Stimulated activated CD8-positive, alpha-beta memory T cell treated with anti-CD3 and anti-CD28 coated beads, Interleukin-12 subunit alpha, Interleukin-12 subunit beta, amount 100 ng/mL, for 4 hours (primary cell): Measurements from ENCODE around the gene HDDC3.

Source experiments
- DNase-seq: peaks from one replicate; pipeline ENCODE4 v3.0.0-alpha.2; 2020; ENCODE audit warnings: low read depth

Gene HDDC3

DNA sequence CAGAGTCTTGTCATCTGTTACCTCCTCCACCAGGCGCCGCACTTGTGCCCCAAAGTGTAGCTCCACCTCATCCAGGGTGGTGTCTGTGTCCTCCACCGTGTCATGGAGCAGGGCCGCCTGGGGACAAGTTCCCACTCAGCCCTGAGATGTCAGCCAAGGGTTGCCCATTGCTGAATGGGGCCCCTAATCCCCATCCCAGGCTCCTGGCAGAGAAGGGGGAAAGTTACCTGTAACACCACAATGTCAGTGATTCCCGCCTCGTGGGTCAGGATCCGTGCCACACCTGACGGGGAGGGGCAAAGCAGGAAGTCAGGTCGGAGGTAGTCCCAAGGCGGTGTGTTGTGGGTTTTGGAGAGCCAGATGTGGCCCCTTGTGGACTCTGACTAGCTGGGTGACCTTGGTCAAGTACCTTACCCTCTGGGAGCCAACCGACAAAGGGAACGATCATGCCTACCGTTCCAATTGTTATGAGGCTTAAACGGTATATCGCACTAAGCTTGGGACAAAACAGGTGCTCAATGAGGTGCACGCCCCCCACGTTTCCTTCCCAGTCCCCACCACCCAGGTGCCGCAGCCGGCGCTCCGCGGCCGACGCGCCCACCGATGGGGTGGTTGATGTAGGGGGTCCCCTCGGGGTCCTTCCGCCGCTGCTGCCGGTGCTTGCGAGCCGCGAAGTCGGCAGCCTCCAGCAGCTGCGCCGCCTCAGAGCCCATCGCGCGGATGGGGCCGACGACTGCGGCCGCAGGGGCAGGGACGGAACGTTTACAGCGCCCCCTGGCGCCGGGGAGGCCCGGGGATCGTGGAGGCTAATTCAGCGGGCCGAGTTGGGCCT is at the start of gene HDDC3:
Gene HDDC3 (minus strand): TSS at position 722 of the 832 bp plus-strand sequence. CDS start 9 bp downstream, at position 713.
- peak; percentile 79 for DNase-seq

DNA sequence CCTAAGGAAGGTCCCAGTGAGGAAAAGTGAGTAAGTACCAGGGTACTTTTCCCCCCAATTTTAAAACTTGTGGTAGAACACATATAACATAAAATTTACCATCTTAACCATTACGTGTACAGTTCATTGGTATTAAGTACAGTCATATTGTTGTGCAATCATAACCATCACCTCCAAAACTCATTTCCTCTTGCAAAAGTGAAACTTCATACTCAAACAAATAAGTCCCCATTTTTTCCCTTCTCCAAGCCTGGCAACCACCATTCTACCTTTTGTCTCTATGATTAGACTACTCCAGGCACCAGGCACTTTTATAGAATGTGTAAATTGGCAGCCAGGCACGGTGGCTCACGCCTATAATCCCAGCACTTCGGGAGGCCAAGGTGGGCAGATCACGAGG is 49.8 kb upstream of the HDDC3 start:
- no peak for DNase-seq

DNA sequence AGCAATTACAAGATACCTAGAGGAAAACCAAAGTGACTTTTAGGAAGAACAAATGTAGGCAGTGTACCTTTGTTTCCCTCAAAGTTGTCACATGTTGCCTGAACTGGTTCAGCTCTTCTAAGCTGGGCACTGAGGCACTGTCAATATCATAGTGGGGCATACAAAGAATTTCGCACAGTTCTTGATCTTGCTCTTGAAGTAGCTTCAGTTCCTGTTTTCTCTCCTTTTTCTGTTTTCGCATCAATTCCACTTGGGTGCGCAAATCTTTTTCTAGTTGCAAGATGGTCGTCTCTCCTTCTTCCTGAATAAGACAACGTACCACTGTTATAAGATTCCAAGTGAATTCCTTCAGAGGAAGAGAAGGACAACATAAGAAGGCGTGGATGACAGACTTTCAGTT is 49.3 kb upstream of the HDDC3 start:
- DNase-seq: no peak

- DNase-seq: no peak
Measured at GRCh38 chr15:90979582-90979981, 47.2 kb upstream of the HDDC3 start.

GRCh38 chr15:90974216-90974615 is 41.9 kb upstream of the HDDC3 start:
- no peak for DNase-seq

DNA sequence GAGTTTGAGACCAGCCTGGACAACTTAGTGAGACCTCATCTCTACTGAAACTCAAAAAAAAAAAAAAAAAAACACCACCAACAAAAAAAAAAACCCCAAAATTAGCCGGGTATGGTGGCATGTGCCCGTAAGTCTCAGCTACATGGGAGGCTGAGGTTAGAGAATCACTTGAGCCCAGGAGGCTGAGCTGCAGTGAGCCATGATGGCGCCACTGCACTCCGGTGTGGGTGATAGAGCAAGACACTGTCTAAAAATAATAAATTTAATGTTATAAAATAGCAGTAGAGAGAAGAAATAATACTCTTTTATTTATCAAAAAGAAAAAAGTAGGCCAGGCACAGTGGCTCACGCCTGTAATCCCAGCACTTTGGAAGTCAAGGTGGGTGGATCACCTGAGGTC is 39.8 kb upstream of the HDDC3 start:
- DNase-seq: no peak

- no peak for DNase-seq
Measured at GRCh38 chr15:90970274-90970673, 37.9 kb upstream of the HDDC3 start.

DNA sequence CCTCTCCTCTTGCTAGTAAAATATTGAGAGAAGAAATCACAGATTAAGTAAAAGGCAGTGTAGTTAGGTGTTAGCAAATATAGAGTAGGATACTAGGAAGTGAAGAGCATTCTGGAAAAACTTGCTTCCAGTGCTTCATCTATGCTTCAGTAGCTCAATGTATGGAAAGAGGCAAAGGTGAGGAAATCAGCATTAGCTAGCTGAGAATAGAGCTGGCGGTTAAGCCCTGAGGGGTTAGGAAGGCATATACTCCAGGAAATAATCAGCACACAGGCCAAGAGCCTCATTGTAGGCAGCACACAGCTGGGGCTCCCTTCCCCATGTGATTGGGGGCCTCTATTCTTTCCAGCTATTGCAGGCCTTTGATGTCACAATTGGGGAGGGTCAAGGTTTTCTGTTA is 36.1 kb upstream of the HDDC3 start:
- DNase-seq: no peak

GRCh38 chr15:90967206-90967605 is 34.9 kb upstream of the HDDC3 start:
- no peak for DNase-seq

- DNase-seq: no peak
Measured at GRCh38 chr15:90966262-90966661, 33.9 kb upstream of the HDDC3 start.

DNA sequence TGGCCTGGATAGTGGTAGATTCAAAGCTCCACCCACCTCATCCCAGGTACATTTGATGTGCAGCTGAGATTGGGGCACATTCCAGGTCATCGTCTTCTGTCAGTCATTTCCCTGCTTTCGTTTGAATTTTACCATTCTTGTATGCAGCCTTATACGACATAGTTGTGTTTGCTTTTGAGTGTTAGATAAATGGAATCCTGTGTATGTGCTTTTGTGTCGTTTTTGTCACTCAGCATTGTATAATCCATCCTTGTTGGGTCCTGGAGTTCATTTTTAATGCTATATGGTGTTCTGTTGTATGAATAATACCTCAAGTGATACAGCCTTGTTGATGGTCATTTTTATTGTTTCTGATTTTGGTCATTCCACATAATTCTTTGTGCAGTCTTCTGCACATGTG is 29.7 kb upstream of the HDDC3 start:
- no peak for DNase-seq

GRCh38 chr15:90960298-90961091 is 28.1 kb upstream of the HDDC3 start:
- no peak for DNase-seq

DNA sequence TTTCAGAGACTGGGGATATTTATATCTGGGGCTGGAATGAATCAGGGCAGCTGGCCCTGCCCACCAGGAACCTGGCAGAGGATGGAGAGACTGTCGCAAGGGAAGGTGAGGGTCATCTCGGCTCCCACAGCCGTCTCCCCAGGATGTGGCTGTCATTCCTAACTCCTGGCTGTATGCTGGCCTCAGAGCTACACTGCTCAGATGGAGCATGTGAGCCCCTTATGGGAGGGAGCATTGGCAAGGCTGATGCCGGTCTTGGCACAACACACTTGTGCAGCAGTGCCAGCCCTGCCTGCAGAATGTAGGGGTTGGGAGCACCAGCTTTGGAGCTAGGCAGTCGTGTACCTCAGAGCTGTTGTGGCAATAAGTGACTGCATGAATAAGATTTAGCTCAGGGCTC is 27.5 kb upstream of the HDDC3 start:
- DNase-seq: no peak

- no peak for DNase-seq
Measured at GRCh38 chr15:90959028-90959595, 26.8 kb upstream of the HDDC3 start.

DNA sequence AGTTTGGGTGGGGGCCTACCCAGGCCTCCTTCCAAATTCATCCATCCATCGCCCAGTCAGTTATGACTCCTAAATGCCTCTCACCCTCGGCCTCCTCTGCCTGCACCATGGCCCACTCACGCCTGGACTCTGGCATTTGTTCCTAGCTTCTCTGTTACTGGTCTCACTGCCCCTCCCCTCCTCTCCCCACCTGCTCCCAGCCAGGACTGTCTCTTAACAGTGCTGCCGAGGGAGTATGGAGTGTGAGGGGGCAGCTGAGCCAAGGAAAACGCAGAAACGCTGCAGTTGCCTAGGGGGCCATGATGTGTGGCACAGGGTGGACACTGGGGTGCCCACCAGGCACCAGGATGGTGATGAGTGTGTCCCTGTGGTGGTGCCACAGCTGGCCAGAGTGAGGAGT is 25.4 kb upstream of the HDDC3 start:
- DNase-seq: no peak

DNA sequence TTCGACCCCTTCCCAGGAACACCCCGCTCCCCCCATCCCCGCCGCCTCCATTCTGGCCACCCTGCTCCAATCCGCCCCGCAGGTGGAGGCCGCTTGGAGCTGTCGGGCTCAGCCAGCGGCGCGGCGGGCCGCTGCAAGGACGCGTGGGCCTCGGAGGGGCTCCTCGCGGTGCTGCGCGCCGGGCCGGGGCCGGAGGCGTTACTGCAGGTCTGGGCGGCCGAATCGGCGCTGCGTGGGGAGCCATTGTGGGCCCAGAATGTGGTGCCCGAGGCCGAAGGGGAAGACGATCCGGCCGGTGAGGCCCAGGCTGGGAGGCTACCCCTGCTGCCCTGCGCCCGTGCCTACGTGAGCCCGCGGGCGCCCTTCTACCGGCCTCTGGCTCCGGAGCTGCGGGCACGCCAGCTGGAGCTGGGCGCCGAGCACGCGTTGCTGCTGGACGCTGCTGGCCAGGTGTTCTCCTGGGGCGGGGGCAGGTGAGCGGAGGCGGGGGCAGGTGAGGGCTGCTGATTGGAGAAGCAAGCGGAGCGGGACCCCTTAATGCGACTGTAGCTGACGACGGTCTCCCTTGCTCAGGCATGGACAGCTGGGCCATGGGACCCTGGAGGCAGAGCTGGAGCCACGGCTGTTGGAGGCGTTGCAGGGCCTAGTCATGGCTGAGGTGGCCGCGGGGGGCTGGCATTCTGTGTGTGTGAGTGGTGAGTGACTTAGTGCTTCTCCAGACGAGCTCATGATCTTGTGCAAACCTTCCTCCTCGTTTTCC is 24.9 kb upstream of the HDDC3 start:
- DNase-seq: no peak

DNA sequence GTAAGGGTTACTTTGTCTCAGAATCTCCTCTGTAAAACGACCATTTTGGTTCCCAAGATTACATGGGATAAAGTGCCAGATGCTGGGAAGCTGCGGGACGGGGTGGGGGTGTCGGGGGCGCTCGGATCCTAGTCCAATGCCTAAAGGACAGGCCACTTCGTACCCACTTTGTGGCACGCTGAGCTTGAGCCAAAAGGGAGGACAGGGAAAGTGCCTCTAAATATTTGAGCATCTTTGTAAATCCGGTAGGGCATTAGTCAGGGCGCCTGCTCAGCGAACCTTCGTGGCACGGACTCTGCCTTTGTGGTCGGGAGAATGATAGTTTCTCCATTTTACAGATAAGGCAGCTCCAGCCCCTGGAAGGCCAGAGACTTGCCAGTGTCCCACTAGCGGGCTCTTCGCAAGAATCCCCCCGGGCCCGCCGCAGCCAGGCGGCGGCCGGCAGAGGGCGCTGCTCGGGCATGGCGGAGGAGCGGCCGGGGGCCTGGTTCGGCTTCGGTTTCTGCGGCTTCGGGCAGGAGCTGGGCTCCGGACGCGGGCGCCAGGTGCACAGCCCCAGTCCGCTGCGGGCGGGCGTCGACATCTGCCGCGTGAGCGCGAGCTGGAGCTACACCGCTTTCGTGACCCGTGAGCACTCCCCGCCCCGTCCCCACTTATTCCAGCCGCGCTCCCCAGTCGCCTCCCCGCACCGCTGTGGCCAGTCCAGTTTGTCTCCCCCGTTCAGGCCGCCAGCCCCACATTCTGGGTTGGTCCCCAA is 24.1 kb upstream of the HDDC3 start:
- DNase-seq: peak; percentile 43

- DNase-seq: no peak
Measured at GRCh38 chr15:90955624-90956273, 23.4 kb upstream of the HDDC3 start.

- DNase-seq: peak; percentile 77
Measured at GRCh38 chr15:90954712-90955623, 22.6 kb upstream of the HDDC3 start, which contains the start of gene RCCD1. TSS of gene RCCD1 (plus strand) at chr15:90954884. CDS start at chr15:90956735, 1,851 bp downstream.
